NK-92 (cell line): ENCODE results near the gene COASY.

ENCODE experiments used
- DNase-seq: peaks from one replicate; lab custom pipeline; 2025; ENCODE audit not compliant: unreplicated experiment; lab: John Stamatoyannopoulos, UW

The COASY gene

GRCh38 chr17:42561897-42562387, at the start of gene COASY:
Gene COASY, plus strand, starts transcription at chr17:42562148. Its CDS starts 475 bp downstream, at chr17:42562623.
- DNase-seq: peak; percentile 32

DNA sequence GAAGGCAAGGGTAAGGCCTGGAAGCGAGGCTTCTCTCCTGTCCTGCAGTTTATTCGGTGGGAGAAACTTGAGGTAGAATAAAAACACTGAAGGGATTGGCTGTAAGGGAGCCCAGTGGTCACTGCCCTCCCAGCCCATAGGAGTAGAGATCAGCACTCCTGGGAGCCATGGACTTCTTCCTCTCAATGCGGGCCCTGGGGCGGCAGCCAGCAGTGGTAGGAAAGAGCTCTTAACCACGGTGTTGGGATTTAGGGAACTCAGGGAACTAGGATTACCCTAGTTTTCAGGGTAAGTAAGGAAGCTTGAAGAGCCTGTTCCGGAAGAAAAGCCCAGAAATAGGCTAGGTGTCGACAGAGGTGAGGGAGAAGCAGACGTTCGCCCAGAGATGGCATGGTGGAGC, 49.7 kb upstream of the COASY start:
- DNase-seq: no peak

- no peak for DNase-seq
Observed at GRCh38 chr17:42512733-42513251, 49.2 kb upstream of the COASY start.

GRCh38 chr17:42513686-42514085, 48.3 kb upstream of the COASY start:
- no peak for DNase-seq

DNA sequence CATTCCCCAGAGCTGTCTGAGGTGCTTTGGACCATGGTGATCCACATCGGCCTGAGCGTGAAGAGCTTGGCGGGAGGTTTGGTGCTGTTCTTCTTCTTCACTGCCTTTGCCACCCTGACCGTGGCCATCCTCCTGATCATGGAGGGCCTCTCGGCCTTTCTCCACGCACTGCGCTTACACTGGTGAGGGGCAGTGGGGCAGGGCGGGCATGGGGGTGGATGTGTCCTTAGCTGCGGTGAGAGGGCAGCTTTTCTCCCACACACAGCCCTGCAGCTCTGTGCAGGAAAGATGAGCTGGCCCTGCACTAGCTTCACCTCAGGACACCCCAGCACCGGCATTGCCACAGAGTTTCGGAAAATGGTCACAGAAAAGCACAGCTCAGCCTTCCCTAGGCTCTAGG, 47.7 kb upstream of the COASY start:
- DNase-seq: no peak

GRCh38 chr17:42514867-42515266, 47.1 kb upstream of the COASY start:
- no peak for DNase-seq

DNA sequence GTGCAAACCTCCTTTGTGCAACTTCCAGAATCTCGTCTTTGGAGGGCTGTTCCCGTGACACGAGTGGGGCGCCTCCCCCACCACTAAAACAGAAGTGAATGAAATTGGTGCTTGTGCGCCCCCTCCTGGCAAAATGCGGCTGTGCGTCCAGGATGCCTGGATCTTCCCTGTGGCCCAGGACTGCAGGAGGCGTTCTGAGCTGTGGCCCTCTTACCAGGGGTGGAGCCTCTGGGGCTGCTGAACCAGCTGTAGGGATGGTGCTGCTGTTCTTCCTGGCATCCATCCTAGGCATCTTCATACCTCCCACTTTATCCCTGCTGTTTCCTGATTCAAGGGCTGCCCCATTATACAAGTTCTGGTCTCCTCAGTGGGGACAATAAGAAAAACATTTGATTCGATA, 44.4 kb upstream of the COASY start:
- DNase-seq: no peak

DNA sequence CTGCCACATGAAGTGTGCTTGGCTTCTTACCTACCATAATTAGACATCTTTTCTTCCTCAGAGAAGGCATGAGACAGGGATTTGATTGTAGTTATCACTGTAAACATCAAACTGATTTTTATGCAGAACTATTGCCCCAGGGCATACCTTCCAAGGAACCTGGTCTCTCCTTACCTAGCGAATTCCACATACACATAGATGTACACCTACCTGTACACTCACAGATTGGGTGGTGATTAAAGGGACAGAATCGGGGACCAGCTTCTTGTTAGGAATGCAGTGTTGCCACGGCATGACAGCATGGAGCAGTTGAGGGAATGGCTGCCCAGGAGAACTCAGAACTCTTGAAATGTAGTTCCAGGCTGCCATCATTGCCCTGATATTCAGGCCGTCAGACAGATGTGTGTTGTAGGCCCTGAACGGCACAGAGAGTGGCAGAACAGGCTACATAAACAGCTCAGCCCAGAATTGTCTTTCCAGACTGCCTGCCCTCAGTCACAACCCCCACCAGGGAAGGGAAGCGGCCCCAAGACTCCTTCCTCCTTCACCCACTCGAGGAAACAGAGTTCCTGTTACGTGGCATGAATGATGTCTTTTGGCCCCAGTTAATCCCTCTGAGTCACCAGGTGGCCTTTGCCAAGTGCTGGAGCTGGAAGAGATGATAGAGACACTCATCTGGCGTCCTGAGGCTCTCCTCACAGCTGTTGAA, 43.7 kb upstream of the COASY start:
- DNase-seq: no peak

DNA sequence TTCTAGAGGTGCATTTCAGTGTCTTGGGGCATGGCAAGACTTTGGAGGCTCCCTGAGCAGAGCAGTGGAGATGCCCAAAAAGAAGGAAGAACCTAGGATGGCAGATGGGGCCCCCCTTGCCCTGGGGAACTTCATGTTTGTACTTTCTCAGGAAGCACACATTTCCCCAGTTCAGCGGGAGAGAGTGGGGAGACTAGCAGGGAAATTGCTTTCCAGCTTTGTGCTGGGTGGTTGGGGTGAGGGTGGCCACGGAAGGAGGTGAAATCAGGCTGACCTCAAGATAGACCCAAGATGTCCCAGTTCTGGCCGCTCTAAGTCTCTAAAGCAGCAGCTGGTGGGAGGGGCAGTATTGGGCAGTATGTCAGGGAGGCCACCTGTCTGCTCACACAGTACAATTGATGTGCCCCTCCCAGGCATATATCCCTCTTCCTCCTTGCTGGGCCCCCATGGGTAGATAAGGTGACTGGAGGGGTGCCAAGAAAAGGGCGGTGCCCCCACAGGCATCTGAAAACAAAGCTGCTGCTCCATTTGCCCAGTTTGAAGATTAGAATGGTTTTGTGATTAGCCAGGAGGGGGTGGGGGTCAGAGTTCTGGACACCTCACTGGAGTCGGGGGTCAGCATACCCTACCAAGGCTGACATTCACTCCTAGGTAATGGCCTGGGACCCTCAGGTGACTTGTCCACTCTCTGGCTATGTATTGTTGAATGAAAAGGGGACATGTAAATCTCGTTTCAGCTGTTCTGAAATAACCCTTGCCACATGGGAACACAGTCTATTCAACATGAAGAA, 43.0 kb upstream of the COASY start:
- no peak for DNase-seq

DNA sequence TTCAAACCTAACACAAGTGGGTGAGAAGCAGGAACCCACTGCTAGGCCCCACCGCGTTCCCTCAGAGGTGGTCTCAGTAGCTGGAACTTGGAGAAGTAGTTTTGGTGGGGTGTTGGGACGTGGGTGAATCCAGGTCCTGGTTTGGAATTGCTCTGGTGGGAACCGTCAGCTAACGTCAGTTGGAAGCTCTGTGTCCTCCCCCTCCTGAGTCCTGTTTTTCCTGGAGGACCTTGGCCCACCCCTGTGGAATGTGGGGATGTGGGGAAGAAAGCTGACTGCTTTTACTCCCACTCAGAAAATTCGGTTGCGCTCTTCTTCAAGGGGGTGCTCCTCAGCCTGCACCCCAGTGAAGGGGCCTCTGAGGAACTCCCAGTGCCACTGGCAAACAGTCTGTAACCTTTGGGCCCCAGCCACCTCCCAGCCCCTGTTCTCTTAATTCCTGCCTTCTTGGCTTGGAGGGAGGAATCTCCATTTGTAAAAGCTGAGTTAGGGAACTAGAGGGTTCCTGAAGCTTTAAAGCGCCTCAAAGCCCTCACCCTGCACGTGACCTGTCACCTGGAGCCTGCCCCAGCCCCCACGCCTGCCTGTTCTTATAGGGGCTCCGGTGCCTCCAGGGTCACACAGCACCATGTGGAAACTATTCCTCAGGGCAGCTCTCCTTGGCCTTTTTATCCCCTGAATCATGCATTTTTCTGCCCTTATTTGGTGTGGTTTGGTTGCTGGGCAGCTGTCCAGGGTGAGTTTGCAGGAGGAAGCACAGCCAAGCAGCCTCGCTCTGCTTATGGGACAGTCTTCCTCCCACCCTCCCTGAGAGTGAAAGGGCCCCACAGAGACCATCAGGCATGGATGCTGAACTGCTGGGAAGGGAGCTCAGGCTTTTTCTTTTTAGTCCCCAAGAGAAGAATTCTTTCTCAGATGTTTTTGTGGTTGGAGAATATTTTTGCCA, 42.1 kb upstream of the COASY start:
- no peak for DNase-seq

DNA sequence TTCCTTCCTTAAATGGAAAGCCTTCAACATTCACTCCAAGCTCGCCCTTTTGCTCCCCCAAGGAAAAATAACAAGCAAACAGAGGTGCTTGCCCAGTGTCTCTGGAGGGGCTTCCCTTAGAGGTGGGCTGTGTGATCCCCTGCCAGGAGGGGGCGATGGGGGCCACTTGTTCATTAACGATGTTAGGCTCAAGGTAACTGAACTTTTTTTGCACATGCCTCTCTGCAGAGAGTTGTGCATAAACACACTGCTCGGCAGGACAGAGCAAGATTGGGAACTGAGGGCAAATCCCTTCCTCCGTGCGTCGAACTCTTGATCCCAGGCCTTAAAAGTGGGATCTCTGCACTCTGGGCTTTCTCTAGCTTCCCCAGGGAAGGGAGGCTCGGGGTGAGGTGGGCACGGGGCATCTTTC, 41.4 kb upstream of the COASY start:
- DNase-seq: no peak

- no peak for DNase-seq
Observed at GRCh38 chr17:42521036-42521435, 40.9 kb upstream of the COASY start.

DNA sequence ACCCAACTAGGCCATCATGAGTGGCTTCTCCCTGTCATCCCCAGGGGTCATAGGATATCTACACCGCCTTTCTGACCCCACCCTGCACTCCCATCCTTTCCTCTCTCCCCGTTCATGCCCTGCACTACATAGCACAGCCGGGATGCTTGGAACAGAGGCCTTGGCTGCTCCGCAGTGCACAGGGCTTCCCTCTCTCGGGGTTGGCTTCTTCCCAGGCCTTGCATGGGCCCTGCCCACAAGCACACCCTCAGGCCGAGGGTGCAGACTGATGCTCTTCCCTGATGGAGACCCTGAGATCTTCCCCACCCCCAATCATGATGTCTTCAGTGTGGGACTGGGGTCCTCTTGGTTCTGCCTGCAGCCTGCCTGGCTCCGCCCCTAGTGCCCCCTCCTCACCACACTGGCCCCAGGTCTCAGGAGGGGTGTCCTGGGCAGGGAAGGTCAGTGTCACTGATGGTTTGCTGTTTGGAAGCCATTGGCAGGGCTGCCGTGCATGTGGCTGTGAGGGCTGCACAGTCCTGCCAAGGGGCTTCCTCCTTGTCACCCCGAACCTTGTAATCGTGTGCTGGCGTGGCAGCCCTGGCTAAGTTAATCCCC, 40.2 kb upstream of the COASY start:
- DNase-seq: no peak

DNA sequence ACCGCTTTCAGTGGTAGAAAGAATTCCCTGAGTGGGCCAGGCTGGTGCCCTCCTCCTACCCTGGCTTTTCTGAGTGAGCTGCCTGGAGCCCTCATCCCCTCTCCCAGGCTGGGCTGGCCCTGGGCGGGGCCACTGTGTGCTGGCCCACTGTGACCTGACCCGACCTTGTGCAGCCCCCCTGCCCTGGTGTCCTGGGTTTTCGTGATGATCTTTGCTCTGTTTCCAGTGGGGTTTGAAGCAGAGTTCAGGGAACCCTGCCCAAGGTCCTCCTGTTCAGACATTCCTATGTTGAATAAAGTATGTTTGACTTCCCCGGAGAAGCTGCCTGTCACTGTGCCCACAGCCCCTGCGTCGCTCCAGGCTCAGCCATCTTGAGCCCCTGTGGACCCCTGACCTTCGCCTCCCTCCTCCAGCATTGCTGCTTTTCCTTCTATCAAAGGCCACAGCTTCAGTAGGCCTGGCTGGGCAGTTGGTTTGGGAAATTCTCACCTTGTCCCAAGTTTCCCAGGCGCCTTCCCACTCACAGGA, 39.6 kb upstream of the COASY start:
- DNase-seq: no peak

- no peak for DNase-seq
Observed at GRCh38 chr17:42522798-42523278, 39.1 kb upstream of the COASY start.

DNA sequence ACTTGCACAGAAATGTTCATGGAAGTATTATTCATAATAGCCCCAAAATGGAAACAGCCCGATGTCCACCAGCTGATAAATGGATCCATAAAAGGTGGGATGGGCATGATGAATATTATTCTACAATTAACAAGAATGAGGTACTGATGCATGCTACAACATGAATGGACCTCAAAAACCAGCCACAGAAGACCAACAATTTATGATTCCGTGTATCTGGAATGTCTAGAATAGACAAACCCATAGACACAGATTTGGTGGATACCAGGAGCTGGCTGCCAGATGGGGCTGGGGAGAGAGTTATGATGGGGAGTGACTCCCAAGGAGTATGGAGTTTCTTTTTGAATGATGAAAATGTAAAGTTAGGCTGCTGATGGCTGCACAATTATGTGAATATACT, 36.7 kb upstream of the COASY start:
- DNase-seq: no peak

GRCh38 chr17:42526031-42526444, 35.9 kb upstream of the COASY start:
- no peak for DNase-seq

DNA sequence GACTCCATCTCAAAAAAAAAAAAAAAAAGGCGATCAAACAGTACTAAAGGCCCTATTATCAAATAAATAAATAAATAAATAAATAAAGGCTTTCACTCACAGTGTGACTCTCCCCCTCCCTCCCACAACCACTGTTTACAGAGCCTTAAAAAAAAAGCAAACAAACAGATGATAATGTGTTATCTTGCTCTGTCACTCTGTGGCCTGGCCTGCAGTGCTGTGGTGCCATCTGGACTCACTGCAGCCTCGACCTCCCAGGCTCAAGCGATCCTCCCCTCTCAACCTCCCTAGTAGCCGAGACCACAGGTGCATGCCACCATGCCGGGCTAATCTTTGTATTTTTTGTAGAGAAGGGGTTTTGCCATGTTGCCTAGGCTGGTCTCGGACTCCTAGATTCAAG, 34.0 kb upstream of the COASY start:
- no peak for DNase-seq

- no peak for DNase-seq
Observed at GRCh38 chr17:42529061-42529460, 32.9 kb upstream of the COASY start.

DNA sequence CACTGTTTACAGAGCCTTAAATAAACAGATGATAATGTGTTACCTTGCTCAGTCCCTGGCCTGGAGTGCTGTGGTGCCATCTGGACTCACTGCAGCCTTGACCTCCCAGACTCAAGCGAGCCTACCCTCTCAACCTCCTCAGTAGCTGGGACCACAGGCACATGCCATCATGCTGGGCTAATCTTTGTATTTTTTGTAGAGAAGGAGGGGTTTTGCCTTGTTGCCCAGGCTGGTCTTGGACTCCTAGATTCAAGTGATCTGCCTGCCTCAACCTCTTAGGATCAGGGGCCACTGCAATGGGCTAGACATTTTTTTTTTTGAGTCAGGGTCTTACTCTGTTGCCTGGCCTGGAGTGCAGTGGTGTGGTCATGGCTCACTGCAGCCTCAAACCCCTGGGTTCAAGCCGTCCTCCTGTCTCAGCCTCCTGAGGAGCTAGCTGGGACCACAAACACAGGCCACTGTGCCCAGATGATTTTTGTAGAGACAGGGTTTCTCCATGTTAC, 30.9 kb upstream of the COASY start:
- DNase-seq: no peak
